OCI-LY7 (cell line): ENCODE results near the gene DENND2A.
"Not testable (repeated sequence)": the region's sequence is repeated elsewhere in the genome, so short reads cannot be mapped to it uniquely, and the experiment has no call there.

Experiments
- CTCF ChIP-seq: fragments of 200-600 bp; sonication (generic); conservative IDR thresholded peaks from 2 replicates; pipeline ENCODE4 v1.5.1; 2014; ENCODE audit warnings: mild to moderate bottlenecking, antibody characterized with exemption, low read length, moderate library complexity, mixed read lengths
- EZH2phosphoT487 ChIP-seq: fragments of 200-600 bp; sonication (generic); IDR thresholded peaks from 2 replicates; pipeline ENCODE4 v1.6.1; 2018; ENCODE audit warnings: low read depth, borderline replicate concordance, mild to moderate bottlenecking, mixed run types, antibody characterized with exemption, low read length, moderate library complexity, mixed read lengths

- not testable (repeated sequence) for TF ChIP-seq CTCF, EZH2phosphoT487
These were observed 15.4 kb downstream of the DENND2A start for GRCh38 chr7:140625192-140625558.
